WI38 (cell line): Measurements from ENCODE around the gene PRDM10.
"Not testable (repeated sequence)": the region's sequence is repeated elsewhere in the genome, so short reads cannot be mapped to it uniquely, and the experiment has no call there.

Source experiments
- H3K4me3 ChIP-seq: 2 replicates; pipeline ENCODE4 v1.5.1; 2011; ENCODE audit warnings: low read depth, mild to moderate bottlenecking, control low read depth, low read length
- TF ChIP-seq, protein P1 (sequence below): IDR thresholded peaks from 2 replicates; pipeline ENCODE4 v1.5.1; 2012; ENCODE audit warnings: low read depth, mild to moderate bottlenecking, control low read depth, low read length

Gene PRDM10

DNA sequence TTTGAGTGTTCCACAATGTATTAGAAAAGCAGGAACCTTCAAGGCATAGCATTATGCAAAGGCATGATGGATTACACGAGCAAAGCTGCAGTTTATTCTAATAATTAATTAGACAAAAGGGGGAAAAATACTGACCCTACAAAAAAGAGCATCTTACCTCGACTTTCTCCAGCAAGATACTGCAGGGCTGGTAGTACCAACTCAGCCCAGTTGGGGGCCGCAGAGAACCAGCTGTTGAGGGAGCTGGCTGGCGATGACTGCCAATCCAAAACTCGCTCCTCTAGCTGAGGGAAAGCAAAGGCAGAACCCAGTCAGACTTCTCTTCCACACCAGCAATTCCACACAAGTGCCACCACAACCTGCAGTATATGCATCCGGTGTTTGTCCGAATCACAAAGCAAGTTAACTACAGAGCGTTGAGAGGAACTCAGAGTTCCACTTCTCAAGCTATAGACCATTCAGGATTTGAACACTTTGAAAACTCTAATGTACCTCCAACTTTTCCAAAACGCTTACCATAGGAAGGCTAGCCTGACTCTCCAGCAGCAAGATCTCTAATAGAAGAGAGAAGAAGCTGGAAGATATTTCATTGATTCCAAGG is 121.0 kb downstream of the PRDM10 start:
- TF ChIP-seq, protein P1, sequence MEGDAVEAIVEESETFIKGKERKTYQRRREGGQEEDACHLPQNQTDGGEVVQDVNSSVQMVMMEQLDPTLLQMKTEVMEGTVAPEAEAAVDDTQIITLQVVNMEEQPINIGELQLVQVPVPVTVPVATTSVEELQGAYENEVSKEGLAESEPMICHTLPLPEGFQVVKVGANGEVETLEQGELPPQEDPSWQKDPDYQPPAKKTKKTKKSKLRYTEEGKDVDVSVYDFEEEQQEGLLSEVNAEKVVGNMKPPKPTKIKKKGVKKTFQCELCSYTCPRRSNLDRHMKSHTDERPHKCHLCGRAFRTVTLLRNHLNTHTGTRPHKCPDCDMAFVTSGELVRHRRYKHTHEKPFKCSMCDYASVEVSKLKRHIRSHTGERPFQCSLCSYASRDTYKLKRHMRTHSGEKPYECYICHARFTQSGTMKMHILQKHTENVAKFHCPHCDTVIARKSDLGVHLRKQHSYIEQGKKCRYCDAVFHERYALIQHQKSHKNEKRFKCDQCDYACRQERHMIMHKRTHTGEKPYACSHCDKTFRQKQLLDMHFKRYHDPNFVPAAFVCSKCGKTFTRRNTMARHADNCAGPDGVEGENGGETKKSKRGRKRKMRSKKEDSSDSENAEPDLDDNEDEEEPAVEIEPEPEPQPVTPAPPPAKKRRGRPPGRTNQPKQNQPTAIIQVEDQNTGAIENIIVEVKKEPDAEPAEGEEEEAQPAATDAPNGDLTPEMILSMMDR, result peak; percentile 83
- no peak overlapping the region for H3K4me3 ChIP-seq

DNA sequence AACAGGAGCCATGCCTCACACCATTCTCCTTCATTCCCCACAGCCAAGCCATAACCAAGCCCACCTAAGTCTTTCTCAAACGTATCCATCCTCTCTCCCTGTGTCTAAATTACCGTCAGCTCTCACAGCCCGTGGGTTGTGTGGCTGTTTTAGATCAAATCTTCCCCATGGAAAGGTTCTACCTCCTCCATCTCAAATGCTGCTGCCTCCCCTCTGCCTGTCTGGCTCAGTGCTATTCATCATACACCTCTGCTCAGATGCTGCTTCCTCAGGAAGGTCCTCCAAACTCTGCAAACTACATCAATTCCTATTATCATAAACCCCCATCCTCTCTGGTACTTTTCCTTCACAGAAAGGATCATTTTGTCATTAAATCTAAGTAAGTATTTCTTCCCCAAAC is 122.3 kb downstream of the PRDM10 start:
- TF ChIP-seq, protein P1, result no peak
- no peak overlapping the region for H3K4me3 ChIP-seq

DNA sequence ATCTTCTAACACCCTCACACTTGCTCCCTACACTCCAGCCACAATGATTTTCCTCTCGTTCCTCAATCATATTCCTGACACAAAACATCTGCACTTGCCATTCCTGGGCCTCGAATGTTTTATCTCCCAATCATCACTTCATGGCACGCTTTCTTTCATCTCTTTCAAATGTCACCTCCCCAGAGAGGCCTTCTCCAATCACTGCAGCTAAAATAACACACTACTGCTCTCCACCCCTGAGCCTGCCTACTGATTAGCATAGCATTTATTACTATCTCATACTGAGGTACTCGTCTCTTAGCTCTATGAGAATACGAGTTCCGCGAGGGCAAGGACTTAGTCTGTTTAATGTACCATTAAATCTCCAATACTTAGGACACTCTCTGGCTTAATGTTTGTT is 130.7 kb downstream of the PRDM10 start:
- TF ChIP-seq, protein P1, result no peak

DNA sequence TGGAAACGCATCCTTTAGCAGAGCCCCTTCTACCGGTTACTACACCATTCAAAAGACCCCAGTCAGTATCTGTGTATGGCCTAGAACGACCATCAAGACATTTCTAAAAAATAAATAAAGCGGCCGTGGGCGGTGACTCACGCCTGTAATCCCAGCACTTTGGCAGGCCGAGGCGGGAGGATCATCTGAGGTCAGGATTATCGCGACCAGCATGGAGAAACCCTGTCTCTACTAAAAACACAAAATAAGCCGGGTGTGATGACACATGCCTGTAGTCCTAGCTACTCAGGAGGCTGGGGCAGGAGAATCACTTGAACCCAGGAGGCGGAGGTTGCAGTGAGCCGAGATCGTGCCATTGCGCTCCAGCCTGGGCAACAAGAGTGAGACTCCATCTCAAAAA is 134.0 kb downstream of the PRDM10 start:
- not testable (repeated sequence) for H3K4me3 ChIP-seq

More for the DNA sequence above, 130.7 kb downstream of the PRDM10 start:
- H3K4me3 ChIP-seq, result no peak overlapping the region

DNA sequence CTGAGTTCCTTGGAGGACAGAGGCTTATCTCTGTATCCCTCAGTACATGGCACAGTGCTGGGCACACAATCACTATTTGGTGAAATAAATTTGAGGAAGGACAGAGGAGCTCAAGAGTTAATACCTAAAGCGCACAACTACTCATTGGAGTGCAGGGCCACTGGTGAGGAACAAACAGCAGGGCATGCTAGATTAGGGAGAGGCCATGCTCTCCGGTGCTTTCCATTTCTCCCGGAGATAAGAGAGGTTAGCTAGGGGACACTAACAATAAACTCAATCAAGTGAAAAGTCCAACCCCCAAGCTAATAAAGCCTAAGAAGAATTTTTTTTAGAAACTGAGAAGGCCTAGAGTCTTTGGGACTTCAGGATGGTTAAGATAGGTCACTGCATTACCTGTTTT is 136.3 kb downstream of the PRDM10 start:
- TF ChIP-seq, protein P1, result no peak
- no peak overlapping the region for H3K4me3 ChIP-seq

DNA sequence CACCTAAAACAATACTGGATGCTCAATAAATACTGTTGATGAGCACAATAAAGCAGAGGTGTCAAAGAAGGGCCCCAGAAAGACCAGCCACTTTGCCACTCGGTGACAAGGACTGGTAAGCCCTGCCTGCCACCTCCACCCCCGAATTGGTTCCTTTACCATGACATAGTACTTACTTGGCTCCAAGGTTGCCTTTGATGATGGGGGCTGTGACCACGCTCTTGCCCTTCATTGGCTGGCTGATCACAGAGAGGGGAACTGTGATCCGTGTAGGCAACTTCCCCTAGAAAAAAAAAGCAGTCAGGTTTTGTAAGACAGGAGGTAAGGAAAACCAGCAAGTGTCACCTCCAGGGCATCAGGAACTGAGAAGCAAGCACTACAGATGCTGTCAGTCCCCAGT is 136.9 kb downstream of the PRDM10 start:
- TF ChIP-seq, protein P1, result no peak
- no peak overlapping the region for H3K4me3 ChIP-seq

DNA sequence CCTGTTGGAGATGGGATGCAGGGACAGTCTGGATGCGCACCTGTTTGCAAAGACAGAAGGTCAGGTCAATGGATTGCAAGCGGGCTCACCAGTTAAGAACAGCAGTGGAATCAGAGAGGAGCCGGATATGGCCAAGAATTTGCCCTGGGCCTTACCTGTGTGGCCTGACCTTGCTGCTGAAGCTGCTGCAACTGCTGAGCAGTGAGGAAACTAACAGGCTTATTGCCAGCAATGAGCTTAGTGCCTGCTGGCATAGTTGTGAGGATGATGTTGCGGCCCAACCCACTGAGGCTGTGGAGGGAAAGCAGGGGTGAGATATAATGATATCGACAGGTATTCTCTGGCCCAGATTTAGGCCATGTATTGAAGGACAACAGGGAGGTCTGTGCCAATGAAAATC is 137.8 kb downstream of the PRDM10 start:
- no peak overlapping the region for H3K4me3 ChIP-seq
- TF ChIP-seq, protein P1, result no peak
